ENCODE results near the gene SLC5A4. TPM values are rescaled to one million over a fixed set of nuclear protein-coding genes. Genes with fewer than 3 reads are reported as not detected.

The SLC5A4 gene
- total RNA-seq, 1 donor: not detected

DNA sequence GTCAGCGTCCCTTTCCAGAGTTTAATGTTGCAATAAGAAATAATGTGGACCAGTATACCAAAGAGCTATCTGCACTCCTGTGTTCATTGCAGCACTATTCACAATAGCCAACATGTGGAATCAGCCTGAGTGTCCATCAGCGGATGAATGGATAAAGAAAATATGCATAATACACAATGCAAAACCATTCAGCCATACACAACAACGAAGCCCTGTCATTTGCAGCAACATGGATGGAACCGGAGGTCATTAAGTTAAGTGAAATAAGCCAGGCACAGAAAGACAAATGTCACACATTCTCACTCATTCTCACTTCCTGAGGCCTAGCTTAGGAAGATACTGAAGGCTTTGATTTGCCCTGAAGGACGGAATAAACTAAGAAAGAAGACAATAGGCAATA is 22.1 kb downstream of the SLC5A4 start:
- no peak for TF ChIP-seq CTCF (IDR thresholded peaks at IDR 0.05; ENCODE audit: insufficient read depth, low read length)
- DNase-seq (ENCODE audit: low read depth): no peak

DNA sequence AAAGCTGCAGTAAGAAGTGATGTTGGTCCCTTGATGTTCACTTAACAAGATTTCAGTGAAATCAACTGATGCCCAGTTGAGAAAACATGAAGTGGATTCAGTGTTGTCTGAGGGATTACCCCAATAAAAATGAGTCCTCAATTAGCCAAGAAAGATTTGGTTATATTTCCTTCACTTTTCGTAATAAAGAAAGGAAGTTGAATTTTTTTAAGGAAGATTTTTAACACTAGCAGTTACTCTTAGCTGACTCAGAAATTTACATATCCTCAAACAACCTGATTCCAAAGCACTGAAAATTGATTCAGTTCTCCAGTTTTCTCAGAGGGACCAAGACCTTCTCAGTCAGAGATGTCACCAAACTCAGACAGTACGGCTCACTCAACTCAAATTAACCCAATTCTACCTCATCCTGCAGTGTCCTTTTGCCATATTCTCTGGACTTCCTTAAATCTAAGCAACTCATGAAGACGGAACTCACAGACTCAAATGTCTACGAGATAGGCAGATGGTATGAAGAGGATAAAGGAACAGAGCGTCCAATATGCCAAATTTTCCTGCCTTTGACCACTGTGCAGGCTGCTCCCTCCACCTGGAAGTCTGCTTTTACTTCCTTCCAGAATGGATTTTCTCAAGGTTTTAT is 22.8 kb downstream of the SLC5A4 start:
- no peak for DNase-seq (ENCODE audit: low read depth)
- H3K4me3 ChIP-seq (ENCODE audit: low read depth, low read length): no peak overlapping the region
- TF ChIP-seq CTCF (IDR thresholded peaks at IDR 0.05; ENCODE audit: insufficient read depth, low read length): no peak

More for the DNA sequence above, 22.1 kb downstream of the SLC5A4 start:
- H3K4me3 ChIP-seq (ENCODE audit: low read depth, low read length): no peak overlapping the region

- no peak overlapping the region for H3K4me3 ChIP-seq (ENCODE audit: low read depth, low read length)
- TF ChIP-seq CTCF (IDR thresholded peaks at IDR 0.05; ENCODE audit: insufficient read depth, low read length): no peak
- DNase-seq (ENCODE audit: low read depth): no peak
Measured at GRCh38 chr22:32226326-32227104, 28.6 kb downstream of the SLC5A4 start.

- TF ChIP-seq CTCF (IDR thresholded peaks at IDR 0.05; ENCODE audit: insufficient read depth, low read length): no peak
- DNase-seq (ENCODE audit: low read depth): no peak
- no peak overlapping the region for H3K4me3 ChIP-seq (ENCODE audit: low read depth, low read length)
Measured at GRCh38 chr22:32222991-32223390, 32.2 kb downstream of the SLC5A4 start.

- H3K4me3 ChIP-seq (ENCODE audit: low read depth, low read length): no peak overlapping the region
- no peak for TF ChIP-seq CTCF (IDR thresholded peaks at IDR 0.05; ENCODE audit: insufficient read depth, low read length)
- no peak for DNase-seq (ENCODE audit: low read depth)
Measured at GRCh38 chr22:32219026-32219425, 36.1 kb downstream of the SLC5A4 start.

DNA sequence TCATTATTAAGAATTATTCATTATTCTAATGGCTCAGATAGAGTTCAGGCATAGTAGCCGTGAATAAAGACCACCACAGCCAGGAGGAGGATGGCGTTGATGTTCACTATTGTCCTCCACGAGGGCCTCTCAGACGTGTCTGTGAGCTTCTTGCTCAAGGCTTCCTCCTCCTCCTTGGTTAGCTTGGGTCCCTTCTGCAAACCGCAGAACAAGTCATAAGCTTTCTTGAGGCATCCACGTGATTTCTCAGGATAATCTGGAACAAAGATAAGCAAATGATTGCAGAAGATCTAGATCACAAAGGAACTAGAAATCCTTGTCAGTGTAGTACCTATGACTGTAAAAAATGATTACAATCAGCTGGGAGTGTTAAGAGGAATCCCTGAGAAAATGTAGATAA is 36.7 kb downstream of the SLC5A4 start:
- no peak overlapping the region for H3K4me3 ChIP-seq (ENCODE audit: low read depth, low read length)
- no peak for DNase-seq (ENCODE audit: low read depth)
- TF ChIP-seq CTCF (IDR thresholded peaks at IDR 0.05; ENCODE audit: insufficient read depth, low read length): no peak

All from fibroblast of the aortic adventitia (primary cell).